Neuronal stem cell (in vitro differentiated cells): ENCODE data around the gene IQUB.
"Not testable (repeated sequence)": the region's sequence is repeated elsewhere in the genome, so short reads cannot be mapped to it uniquely, and the experiment has no call there.

Source experiments
- DNase-seq: peaks from one replicate; pipeline ENCODE4 v3.0.0-alpha.2; 2013; ENCODE audit warnings: low spot score
- H2AFZ ChIP-seq: one replicate; pipeline ENCODE4 v1.6.1; 2013; ENCODE audit warnings: mild to moderate bottlenecking, low read length, inconsistent platforms
- H2AK5ac ChIP-seq: 2 replicates; pipeline ENCODE4 v1.6.1; 2013; ENCODE audit warnings: low read depth, mild to moderate bottlenecking, inconsistent platforms, low read length, moderate library complexity, mixed read lengths
- H2BK120ac ChIP-seq: 2 replicates; pipeline ENCODE4 v1.6.1; 2013; ENCODE audit warnings: low read depth, mild to moderate bottlenecking, inconsistent platforms, low read length, moderate library complexity, mixed read lengths
- H2BK12ac ChIP-seq: one replicate; pipeline ENCODE4 v1.6.1; 2013; ENCODE audit warnings: low read length, inconsistent platforms
- H2BK15ac ChIP-seq: 2 replicates; pipeline ENCODE4 v1.6.1; 2013; ENCODE audit warnings: mild to moderate bottlenecking, low read length, inconsistent platforms, mixed read lengths
- H2BK5ac ChIP-seq: one replicate; pipeline ENCODE4 v1.6.1; 2013; ENCODE audit warnings: inconsistent platforms, mild to moderate bottlenecking, low read length, moderate library complexity
- H3K14ac ChIP-seq: one replicate; pipeline ENCODE4 v1.6.1; 2013; ENCODE audit warnings: low read length, inconsistent platforms
- H3K18ac ChIP-seq: 2 replicates; pipeline ENCODE4 v1.6.1; 2013; ENCODE audit warnings: low read length, inconsistent platforms
- H3K23ac ChIP-seq: 2 replicates; pipeline ENCODE4 v1.6.1; 2013; ENCODE audit warnings: low read depth, mild to moderate bottlenecking, mixed read lengths, low read length, inconsistent platforms; ENCODE audit not compliant: poor library complexity
- H3K27ac ChIP-seq: replicated peaks from 3 replicates; pipeline ENCODE4 v1.5.1; 2013; ENCODE audit warnings: low read length, inconsistent platforms
- H3K27me3 ChIP-seq, 3 experiments: 2 replicates each; pipeline ENCODE4 v1.6.1; 2013; ENCODE audit warnings: low read length in 3 of 3, mild to moderate bottlenecking in 2 of 3, inconsistent platforms in 1 of 3, low read depth in 1 of 3, mixed read lengths in 1 of 3, moderate library complexity in 1 of 3; ENCODE audit not compliant: control insufficient read depth in 3 of 3, insufficient read depth in 3 of 3
- H3K36me3 ChIP-seq, 2 donors: replicated peaks in 1 of 2; 2 replicates each; pipeline ENCODE4 v1.6.1; 2013; ENCODE audit warnings: low read length in 2 of 2; ENCODE audit not compliant: control insufficient read depth in 2 of 2, insufficient read depth in 2 of 2
- H3K4ac ChIP-seq: 2 replicates; pipeline ENCODE4 v1.6.1; 2013; ENCODE audit warnings: inconsistent platforms, mild to moderate bottlenecking, low read length, moderate library complexity
- H3K4me1 ChIP-seq, 2 donors: 1 replicate in 1 of 2; 2 replicates in 1 of 2; pipeline ENCODE4 v1.6.1; 2013; ENCODE audit warnings: low read length in 2 of 2, low read depth in 1 of 2; ENCODE audit not compliant: control insufficient read depth in 2 of 2, insufficient read depth in 1 of 2
- H3K4me2 ChIP-seq: one replicate; pipeline ENCODE4 v1.6.1; 2013; ENCODE audit warnings: mild to moderate bottlenecking, low read length, inconsistent platforms; ENCODE audit not compliant: insufficient read depth, poor library complexity, severe bottlenecking
- H3K4me3 ChIP-seq, 2 donors: 2 replicates each; pipeline ENCODE4 v1.5.1; 2013; ENCODE audit warnings: low read length in 2 of 2, mild to moderate bottlenecking in 2 of 2, inconsistent platforms in 1 of 2, moderate library complexity in 1 of 2
- H3K79me1 ChIP-seq: one replicate; pipeline ENCODE4 v1.6.1; 2013; ENCODE audit warnings: low read depth, mild to moderate bottlenecking, inconsistent platforms, low read length, moderate library complexity
- H3K9ac ChIP-seq: one replicate; pipeline ENCODE4 v1.6.1; 2013; ENCODE audit warnings: mild to moderate bottlenecking, low read depth, low read length, inconsistent platforms; ENCODE audit not compliant: poor library complexity
- H3K9me3 ChIP-seq, 2 donors: replicated peaks in 1 of 2; 2 replicates each; pipeline versions ENCODE3 to v1.6.1; 2013; ENCODE audit warnings: low read length in 2 of 2, mild to moderate bottlenecking in 2 of 2, inconsistent platforms in 1 of 2, low read depth in 1 of 2, mixed read lengths in 1 of 2, moderate library complexity in 1 of 2; ENCODE audit not compliant: control insufficient read depth in 2 of 2, insufficient read depth in 1 of 2
- H4K8ac ChIP-seq: one replicate; pipeline ENCODE4 v1.6.1; 2013; ENCODE audit warnings: low read depth, mild to moderate bottlenecking, inconsistent platforms, low read length, moderate library complexity
- H4K91ac ChIP-seq: one replicate; pipeline ENCODE4 v1.6.1; 2013; ENCODE audit warnings: low read length, low read depth, mild to moderate bottlenecking, inconsistent platforms; ENCODE audit not compliant: poor library complexity
- WGBS, 2 donors: extraction: QIAGEN DNeasy Blood & Tissue Kit; methylation state at CpG; one replicate each; pipeline ENCODE4 v1.1.7; 2013; ENCODE audit warnings: missing lambda C conversion rate in 2 of 2, mixed read lengths in 1 of 2; ENCODE audit not compliant: insufficient read length in 2 of 2, insufficient replicate concordance in 1 of 2; ENCODE audit errors: extremely low coverage in 2 of 2; 5-methylcytosine and 5-hydroxymethylcytosine counted together

Gene IQUB

DNA sequence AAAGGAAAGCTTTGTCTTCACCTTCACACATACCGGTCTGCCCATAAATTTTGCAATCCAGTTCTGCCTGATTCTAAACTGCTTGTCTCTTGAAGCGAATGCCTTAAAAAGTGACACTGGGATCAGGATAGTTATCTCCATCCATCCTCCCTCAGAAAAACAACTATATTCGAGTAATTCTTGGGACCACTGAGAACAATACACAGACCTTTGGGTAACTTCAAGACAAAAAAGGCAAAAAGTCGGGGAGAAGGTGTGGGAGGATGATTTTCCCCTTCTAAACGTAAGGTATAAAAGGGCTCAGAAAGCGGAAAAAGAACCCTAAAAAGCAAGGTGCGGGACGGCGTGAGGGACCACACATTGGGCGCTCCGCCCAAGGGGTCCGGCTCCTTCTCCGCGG lies 2.1 kb downstream of the IQUB start:
- not testable (repeated sequence) for H3K27me3 ChIP-seq, H4K8ac ChIP-seq, H3K79me1 ChIP-seq, H4K91ac ChIP-seq, H3K18ac ChIP-seq, H3K23ac ChIP-seq, H2BK5ac ChIP-seq, H2BK12ac ChIP-seq, H3K14ac ChIP-seq, H3K4ac ChIP-seq, H3K4me1 ChIP-seq, H2BK15ac ChIP-seq, H3K27ac ChIP-seq, DNase-seq, H3K9me3 ChIP-seq, H2BK120ac ChIP-seq, H3K36me3 ChIP-seq, H3K4me2 ChIP-seq, H3K9ac ChIP-seq, H2AK5ac ChIP-seq
- no CpG with 5 or more reads among the region's 14 CpGs for WGBS, 2 donors
- H2AFZ ChIP-seq = peak overlapping the region; percentile 85
- peak overlapping the region in 1 of 2 donors; percentile 45 for H3K4me3 ChIP-seq

DNA sequence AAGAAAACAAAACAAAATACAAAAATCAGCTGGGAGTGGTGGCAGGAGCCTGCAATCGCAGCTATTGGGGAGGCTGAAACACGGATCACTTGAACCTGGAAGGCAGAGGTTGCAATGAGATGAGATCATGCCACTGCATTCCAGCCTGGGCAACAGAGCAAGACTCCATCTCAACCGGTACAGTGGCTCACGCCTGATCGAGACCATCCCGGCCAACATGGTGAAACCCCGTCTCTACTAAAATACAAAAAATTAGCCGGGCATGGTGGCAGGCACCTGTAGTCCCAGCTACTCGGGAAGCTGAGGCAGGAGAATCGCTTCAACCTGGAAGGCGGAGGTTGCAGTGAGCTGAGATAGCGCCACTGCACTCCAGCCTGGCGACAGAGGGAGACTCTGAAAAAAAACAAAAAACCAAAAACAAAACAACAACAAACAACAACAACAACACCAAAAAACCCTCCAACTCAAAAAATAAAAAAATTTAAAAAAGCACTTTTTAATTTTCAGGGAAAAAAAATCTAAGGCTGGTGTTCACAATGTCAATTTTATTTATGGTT lies 4.3 kb downstream of the IQUB start:
- H2BK5ac ChIP-seq, H2AFZ ChIP-seq, H3K4me1 ChIP-seq, H3K27me3 ChIP-seq, H3K9ac ChIP-seq, H4K8ac ChIP-seq, H3K79me1 ChIP-seq, H3K9me3 ChIP-seq, H2BK12ac ChIP-seq, H3K27ac ChIP-seq, H3K4me2 ChIP-seq, H3K4ac ChIP-seq, H3K4me3 ChIP-seq, H2BK15ac ChIP-seq, H3K14ac ChIP-seq, H2AK5ac ChIP-seq, H4K91ac ChIP-seq, H3K18ac ChIP-seq, DNase-seq, H3K23ac ChIP-seq, H3K36me3 ChIP-seq, H2BK120ac ChIP-seq: not testable (repeated sequence)
- WGBS, 2 donors = no CpG with 5 or more reads among the region's 13 CpGs

DNA sequence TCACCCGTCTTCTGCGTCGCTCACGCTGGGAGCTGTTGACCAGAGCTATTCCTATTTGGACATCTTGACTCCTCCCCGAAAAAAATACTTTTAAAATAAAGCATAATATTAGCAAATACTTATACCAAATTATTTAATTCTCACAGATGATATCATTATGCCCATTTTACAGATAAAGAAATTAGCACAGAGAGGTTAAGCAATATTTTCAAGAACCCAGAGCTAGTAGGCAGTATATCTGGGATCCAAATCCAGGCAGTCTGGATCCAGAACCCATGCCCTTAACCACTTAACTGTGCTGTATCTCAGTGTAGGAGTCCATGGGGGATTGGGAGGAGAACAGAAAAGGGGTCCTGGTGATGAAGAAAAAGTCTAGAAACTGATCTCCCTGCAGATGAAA lies 6.1 kb downstream of the IQUB start:
- no peak overlapping the region for H3K4me2 ChIP-seq
- no peak overlapping the region for H3K4me3 ChIP-seq
- H2BK5ac ChIP-seq = no peak overlapping the region
- no peak overlapping the region for H2BK12ac ChIP-seq
- H2AFZ ChIP-seq = no peak overlapping the region
- no peak overlapping the region for H3K18ac ChIP-seq
- H3K9me3 ChIP-seq = no peaks in the 10 kb centered on the region
- WGBS, 2 donors = no CpG with 5 or more reads among the region's 5 CpGs
- H3K27ac ChIP-seq = no peak overlapping the region
- H4K91ac ChIP-seq = no peak overlapping the region
- no peak overlapping the region for H3K23ac ChIP-seq
- H2BK15ac ChIP-seq = no peak overlapping the region
- H3K79me1 ChIP-seq = no peaks in the 10 kb centered on the region
- no peak for DNase-seq
- no peaks in the 10 kb centered on the region for H3K4me1 ChIP-seq
- H3K9ac ChIP-seq = no peak overlapping the region
- no peak overlapping the region for H4K8ac ChIP-seq
- H3K36me3 ChIP-seq = no peaks in the 10 kb centered on the region
- no peak overlapping the region for H3K14ac ChIP-seq
- H2BK120ac ChIP-seq = no peak overlapping the region
- no peak overlapping the region for H3K4ac ChIP-seq
- no peaks in the 10 kb centered on the region for H3K27me3 ChIP-seq
- no peak overlapping the region for H2AK5ac ChIP-seq

DNA sequence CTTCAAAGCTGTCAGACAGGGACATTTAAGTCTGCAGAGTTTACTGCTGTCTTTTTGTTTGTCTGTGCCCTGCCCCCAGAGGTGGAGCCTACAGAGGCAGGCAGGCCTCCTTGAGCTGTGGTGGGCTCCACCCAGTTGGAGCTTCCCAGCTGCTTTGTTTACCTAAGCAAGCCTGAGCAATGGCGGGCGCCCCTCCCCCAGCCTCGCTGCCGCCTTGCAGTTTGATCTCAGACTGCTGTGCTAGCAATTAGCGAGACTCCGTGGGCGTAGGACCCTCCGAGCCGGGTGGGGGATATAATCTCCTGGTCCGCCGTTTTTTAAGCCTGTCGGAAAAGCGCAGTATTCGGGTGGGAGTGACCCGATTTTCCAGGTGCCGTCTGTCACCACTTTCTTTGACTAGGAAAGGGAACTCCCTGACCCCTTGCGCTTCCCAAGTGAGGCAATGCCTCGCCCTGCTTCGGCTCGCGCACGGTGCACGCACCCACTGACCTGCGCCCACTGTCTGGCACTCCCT lies 6.6 kb downstream of the IQUB start:
- H3K14ac ChIP-seq, H2BK15ac ChIP-seq, H2BK5ac ChIP-seq, H3K9me3 ChIP-seq, H3K23ac ChIP-seq, DNase-seq, H2BK120ac ChIP-seq, H2AFZ ChIP-seq, H3K18ac ChIP-seq, H4K8ac ChIP-seq, H3K4me3 ChIP-seq, H3K79me1 ChIP-seq, H3K4ac ChIP-seq, H3K36me3 ChIP-seq, H4K91ac ChIP-seq, H3K4me2 ChIP-seq, H3K9ac ChIP-seq, H2AK5ac ChIP-seq, H2BK12ac ChIP-seq, H3K4me1 ChIP-seq, H3K27ac ChIP-seq, H3K27me3 ChIP-seq: not testable (repeated sequence)
- WGBS, 2 donors = no CpG with 5 or more reads among the region's 24 CpGs
